HG03045 (cell line): Measurements from ENCODE around the gene PHF20.
"Not testable (repeated sequence)": the region's sequence is repeated elsewhere in the genome, so short reads cannot be mapped to it uniquely, and the experiment has no call there.

Experiments used
- ATAC-seq: cut with Tn5 transposase; IDR thresholded peaks from one replicate; pipeline ENCODE4 v1.9.1; 2021; ENCODE audit warnings: mild to moderate bottlenecking, moderate library complexity; ENCODE audit not compliant: unreplicated experiment

PHF20 gene

GRCh38 chr20:35738410-35739179 is 33.2 kb upstream of the PHF20 start:
- no peak for ATAC-seq

DNA sequence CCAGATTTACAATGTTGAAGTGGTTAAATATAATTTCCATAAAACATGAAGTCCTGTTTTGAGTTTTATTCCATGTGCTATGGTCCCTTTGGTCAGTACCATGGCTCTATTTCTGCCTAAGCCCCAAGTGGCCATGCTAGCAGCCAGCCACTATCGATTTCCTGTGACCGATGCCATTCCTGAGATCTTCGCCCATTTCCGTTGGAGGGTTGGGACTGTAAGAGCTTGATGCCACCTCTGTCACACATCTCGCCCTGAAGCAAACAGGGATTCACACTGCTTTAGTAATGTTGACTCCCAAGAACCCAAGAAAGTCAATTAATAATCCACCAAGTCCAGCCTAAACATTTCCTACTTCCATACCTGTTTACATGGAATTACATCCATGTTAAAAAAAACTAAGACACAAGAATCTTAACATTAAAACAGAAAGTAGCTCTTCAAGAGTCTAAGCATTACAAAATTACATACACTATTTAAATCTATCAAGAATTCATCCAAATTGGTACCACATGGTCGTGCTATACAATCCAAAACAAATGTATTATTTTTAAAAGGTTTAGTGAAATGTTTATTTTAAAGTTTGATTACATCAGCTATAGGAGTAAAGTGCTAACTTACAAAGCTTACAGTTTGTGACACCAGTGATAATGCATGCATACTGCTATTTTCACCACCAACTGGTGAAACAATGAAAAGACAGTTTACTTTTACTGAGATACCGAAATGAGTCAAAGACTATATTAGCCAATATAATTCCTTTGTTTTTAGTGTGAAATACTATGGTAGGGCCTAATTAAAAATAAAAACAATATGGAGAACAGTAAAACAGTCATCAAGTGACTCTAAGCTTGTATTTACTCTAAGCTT is 32.3 kb upstream of the PHF20 start:
- no peak for ATAC-seq

DNA sequence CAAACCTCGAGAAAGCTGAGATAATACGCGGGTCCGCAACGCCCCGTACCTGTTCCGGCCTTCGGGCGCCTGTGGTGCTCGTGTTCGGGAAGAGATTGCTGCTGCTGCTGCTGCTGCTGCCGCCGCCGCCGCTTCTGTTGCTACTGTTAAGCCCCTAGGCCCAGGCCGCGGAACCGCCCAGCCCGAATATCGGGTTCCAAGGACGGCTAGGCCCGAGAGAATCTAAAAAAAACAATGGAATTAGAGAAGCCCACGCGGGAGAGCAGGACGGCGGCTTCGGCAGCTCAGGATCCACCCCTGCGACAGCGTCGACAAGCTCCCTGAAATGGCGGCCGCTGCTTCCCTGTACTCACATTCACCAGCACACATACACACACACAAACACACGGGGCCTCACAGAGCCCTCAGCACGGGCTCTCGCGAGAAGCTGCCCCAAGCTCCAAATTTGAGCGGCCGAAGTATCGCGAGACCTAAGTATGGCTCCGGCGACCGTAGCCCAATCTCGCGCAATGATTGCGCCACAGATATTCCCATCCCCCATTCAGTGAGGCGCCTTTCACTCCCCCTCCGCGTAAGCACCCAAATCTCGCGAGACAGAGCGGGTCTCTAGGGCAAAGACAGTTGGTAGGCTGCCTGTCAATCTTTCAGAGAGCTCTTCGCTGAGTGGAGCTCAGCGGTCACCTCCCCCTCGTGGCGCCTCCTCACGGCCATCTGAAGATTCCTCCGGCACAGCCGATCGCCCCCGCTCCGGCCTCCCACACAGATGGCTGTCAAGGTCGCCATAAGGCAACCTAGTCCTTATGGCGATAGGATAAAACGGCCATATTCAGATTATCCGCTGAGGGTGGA is 29.7 kb upstream of the PHF20 start, which contains the start of gene RBM39:
Gene RBM39 (minus strand): TSS at position 369 of the 849 bp plus-strand sequence. CDS start 1,386 bp downstream, outside the sequence.
- peak; percentile 88 for ATAC-seq

DNA sequence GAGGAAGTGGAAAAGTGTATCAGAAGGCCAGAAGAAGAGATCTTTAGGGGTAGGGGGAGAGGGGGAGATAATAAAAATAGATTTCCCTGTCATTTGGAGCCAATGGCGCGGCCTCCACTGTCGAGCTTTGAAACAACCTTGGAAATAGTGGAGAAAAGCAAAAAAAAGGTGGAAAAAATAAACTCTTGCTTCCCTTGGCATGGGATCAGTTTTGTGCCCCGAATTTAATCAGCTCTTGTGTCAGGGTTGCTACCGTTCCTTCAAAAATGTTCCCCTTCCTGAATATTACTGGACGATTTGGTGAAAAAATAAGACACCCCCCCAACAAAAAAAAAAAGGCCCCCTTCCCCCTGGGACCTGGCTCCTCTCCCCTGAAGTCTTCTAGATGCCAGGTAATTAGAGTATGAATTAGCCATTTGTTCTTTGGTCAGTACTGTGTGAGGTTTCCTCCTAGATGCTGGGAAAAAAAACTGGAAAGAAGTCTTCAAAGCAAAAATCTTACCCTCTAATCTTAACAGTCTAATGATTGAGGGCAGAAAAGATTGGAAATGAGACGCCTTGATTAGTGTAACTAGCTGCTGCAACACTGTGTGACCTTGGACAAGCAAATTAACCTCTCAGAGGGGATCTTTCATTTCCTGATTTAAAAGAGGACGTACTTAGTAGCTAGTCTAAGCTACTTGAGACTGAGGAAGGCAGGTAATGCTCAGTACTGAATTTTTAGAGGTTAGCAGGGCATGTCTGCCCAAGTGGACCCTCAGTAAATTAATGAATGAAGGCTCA is 28.9 kb upstream of the PHF20 start:
- ATAC-seq, result no peak

- ATAC-seq, result no peak
Observed at GRCh38 chr20:35743693-35744491, 27.9 kb upstream of the PHF20 start.

GRCh38 chr20:35744492-35744841 is 27.3 kb upstream of the PHF20 start:
- ATAC-seq, result not testable (repeated sequence)

DNA sequence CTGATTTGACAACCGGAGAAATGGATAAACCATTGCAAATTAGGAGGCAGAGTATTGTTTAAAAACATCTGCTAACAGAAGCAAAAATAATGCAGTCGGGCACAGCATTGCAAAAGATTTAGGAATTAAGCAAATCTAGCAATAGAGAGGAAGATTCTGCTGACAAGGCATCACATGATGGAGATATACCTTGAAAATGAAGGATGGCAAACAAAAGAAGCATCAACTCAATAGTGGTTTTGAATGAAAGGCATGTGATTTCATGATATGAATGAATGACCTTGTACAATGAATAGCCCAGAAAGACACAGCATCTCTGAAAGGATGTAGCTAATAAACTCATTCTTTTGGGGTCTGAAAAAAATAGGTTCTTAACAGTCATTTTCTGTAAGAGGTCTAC is 21.2 kb upstream of the PHF20 start:
- ATAC-seq, result no peak

- no peak for ATAC-seq
Observed at GRCh38 chr20:35756404-35756803, 15.4 kb upstream of the PHF20 start.

DNA sequence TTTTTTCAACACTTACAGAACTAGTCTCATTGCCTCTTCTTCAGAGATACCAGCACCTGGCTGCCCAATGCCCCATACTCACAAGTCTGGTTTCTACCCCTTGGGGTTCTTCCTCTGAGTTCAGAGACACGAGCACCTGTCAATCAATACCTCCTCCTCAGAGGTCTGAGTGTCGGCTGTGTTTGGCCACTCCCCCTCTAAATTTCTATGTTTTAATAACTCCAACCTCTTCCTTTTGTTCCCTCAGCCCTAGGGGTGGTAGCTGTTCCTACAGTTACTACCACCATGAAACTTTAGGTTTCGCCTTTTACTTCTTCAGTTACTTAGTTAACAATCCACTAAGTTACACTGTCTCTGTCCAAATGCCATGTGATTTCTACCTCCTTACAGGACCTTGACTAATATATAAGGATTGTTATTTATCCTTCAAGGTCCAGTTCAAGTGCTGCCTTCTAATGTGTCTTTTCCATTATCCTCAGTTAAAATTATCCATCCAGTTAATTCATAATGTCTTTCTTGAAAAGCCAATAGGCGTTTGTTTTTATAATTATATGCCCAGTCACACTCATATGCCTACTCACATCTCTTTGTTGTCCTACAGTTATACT is 14.6 kb upstream of the PHF20 start:
- no peak for ATAC-seq

GRCh38 chr20:35761548-35761947 is 10.3 kb upstream of the PHF20 start:
- ATAC-seq, result not testable (repeated sequence)

- ATAC-seq, result no peak
Observed at GRCh38 chr20:35762461-35762860, 9.4 kb upstream of the PHF20 start.

DNA sequence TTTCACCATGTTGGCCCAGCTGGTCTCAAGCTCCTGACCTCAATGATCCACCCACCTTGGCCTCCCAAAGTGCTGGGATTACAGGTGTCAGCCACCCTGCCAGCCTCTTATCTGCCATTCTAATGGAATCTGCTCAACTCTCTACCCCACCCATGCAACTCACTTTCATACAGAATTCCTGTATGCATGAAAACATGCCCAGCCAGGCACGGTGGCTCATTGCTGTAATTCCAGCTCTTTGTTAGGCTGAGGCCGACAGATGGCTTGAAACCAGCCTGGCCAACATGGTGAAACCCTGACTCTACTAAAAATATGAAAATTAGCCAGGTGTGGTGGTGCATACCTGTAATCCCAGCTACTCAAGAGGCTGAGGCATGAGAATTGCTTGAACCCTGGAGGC is 6.9 kb upstream of the PHF20 start:
- ATAC-seq, result not testable (repeated sequence)

- ATAC-seq, result no peak
Observed at GRCh38 chr20:35766843-35767242, 5.0 kb upstream of the PHF20 start.

DNA sequence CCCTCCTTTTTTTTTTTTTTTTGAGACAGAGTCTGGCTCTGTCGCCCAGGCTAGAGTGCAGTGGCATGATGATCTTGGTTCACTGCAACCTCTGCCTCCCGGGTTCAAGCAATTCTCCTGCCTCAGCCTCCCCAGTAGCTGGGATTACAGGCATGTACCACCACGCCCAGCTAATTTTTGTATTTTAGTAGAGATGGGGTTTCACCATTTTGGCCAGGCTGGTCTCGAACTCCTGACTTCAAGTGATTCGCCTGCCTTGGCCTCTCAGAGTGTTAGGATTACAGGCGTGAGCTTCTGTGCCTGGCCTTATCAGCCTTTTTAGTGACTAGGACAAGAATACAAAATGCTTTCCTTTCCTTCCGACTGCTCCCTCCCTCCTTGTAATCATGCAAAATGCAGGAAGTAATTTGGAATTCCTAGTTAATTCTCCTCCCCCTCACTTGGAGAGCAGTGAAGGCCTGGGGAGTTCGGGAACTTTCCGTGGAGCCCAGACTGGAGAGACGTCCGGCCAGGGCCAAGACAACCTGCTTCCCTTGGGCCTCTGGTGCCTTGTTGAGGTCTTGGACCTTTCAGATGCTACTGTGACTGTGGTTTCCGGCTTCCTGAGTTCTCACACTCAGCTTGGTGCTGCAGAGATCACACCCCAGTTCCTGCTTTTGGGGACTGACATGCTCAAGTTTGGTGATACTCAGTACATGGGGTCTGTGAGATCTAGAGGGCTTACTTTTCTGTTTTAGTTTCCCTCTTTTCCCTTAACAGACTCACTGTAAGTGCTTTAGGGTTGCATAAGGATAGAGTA is 3.9 kb upstream of the PHF20 start:
- no peak for ATAC-seq

GRCh38 chr20:35768731-35769664 is 2.8 kb upstream of the PHF20 start:
- ATAC-seq, result no peak

DNA sequence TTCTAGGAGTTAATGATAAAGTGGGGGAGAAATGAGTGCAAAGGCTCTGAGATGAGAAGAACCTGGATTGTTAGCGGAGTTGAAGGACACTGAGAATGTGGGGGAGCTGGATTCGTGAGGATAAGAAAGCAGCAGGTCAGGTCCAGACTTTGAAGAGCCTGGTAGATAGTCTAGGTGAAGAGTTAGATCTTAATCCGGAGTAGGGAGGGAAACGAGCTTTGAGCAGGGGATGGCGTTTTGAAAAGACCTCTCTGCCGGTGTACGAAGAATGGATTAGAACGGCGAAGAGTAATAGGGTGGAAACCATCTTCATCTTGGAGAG is 487 bp upstream of the PHF20 start:
- ATAC-seq, result no peak

DNA sequence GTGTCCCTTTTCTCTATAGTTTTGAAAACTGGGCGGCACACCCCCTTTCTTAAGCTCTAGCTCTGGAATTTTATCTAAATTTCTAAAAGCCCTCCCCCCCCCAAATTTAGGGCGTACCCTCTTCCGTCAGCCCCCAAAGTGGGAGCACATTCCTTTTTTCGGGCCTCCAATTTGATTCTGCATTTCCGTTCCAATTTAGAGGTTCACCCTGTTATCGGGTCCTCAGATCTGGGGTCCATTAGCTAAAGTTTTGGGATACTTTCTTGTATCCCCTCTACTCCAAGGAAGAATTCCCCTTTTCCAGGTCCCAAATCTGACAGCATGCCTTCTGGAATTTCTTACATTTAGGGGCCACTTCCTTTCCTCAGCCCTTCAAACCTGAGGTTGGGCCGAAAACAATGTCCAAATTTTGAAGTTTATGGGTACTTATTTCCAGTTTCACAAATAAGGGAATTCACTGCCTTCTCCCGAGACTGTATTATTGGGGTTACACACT is 796 bp downstream of the PHF20 start:
- no peak for ATAC-seq
